Fibroblast of villous mesenchyme (primary cell): ENCODE data around the gene RIT2. TPM values are rescaled to one million over a fixed set of nuclear protein-coding genes. Genes with fewer than 3 reads are reported as not detected.
A peak's percentile ranks its signal among the peaks of the same experiment; 100 is the strongest.

Source experiments
- DNase-seq: peaks from one replicate; pipeline ENCODE4 v3.0.0-alpha.2; 2010; ENCODE audit warnings: low read depth
- H3K4me3 ChIP-seq: 2 replicates; pipeline ENCODE4 v1.5.1; 2011; ENCODE audit warnings: low read depth, mild to moderate bottlenecking, low read length
- total RNA-seq: library from RNA; depleted of rRNA; stranded (reverse); fragments of >200 nt; gene quantifications from 2 replicates; pipeline ENCODE4 v1.2.3, GENCODE V29; 2012
- TF ChIP-seq, protein P1 (sequence below): IDR thresholded peaks from 2 replicates; pipeline ENCODE4 v1.5.1; 2012; ENCODE audit warnings: low read depth, mild to moderate bottlenecking, low read length; ENCODE audit not compliant: insufficient read depth

Gene RIT2
- total RNA-seq, 1 donor, result not detected

DNA sequence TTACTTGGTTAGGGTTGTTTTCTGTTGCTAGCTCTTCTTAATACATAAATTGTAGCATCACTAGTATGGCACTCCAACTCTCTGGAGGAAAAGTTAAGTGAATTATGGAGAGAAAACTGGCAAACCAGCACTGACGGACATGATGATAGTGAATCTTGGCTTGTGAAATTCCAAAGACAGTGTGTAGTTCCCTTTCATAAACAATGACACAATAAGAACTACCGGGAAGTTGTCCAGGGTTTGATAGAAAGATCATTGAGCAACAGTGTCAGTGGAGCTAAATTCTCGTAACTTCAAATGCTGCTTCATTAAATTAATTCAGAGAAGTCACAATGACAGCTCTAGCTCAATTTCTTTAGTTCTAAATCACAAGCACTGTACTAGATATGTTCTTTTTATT is 66.5 kb downstream of the RIT2 start:
- H3K4me3 ChIP-seq, result no peak overlapping the region
- TF ChIP-seq, protein P1, sequence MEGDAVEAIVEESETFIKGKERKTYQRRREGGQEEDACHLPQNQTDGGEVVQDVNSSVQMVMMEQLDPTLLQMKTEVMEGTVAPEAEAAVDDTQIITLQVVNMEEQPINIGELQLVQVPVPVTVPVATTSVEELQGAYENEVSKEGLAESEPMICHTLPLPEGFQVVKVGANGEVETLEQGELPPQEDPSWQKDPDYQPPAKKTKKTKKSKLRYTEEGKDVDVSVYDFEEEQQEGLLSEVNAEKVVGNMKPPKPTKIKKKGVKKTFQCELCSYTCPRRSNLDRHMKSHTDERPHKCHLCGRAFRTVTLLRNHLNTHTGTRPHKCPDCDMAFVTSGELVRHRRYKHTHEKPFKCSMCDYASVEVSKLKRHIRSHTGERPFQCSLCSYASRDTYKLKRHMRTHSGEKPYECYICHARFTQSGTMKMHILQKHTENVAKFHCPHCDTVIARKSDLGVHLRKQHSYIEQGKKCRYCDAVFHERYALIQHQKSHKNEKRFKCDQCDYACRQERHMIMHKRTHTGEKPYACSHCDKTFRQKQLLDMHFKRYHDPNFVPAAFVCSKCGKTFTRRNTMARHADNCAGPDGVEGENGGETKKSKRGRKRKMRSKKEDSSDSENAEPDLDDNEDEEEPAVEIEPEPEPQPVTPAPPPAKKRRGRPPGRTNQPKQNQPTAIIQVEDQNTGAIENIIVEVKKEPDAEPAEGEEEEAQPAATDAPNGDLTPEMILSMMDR, result no peak
- DNase-seq, result peak; percentile 46

DNA sequence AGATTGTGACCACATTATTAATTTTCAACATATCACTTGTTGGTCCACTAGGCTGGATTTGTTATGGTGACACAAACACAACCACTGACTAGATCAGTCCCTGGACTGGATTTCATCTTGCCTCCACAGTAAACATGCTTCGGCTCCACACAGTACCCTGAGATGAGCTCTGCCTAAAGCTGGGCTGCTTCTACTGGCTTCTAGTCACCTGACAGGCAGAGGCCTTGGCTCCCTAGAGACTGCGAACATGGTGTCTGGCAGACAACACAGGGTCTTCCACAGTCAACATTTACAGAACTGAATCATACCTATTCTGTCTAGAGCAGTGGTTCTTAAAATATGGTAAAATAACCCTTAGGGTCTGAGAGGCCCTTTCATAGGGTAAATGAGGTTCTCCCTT is 69.2 kb downstream of the RIT2 start:
- TF ChIP-seq, protein P1, result no peak
- no peak for DNase-seq
- no peak overlapping the region for H3K4me3 ChIP-seq

DNA sequence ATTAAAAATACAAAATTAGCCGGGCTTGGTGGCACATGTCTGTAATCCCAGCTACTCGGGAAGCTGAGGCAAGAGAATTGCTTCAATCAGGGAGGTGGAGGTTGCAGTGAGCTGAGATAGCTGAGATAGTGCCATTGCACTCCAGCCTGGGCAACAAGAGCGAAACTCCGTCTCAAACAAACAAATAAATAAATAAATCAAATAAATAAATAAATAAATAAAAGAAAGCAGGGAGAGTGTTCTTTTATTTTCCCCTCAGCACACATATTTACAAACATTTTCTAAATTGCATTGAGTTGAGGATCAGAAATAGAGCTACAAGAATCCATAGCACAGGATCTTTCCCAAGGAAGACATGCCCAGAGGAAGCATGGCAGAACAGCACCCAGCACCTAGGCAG is 71.9 kb downstream of the RIT2 start:
- TF ChIP-seq, protein P1, result no peak
- DNase-seq, result no peak

DNA sequence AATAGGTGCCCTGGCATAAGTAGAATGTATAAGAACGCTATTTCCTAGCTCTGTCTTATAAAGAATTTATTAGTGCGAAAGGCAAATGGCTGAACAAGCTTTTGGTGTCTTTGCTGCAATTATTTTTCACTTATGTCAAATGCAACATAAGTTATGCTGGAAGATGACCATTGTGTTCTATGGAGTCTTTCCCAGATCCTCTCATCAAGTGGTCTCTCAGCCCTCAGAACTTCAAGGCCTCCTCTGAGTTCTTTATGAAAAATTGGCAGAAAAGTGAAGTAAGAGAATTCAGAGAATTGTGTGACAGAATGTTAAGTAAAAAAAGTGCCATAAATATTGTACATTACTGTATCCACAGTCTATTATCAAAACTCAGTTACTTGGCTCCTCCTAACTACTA is 75.2 kb downstream of the RIT2 start:
- H3K4me3 ChIP-seq, result no peak overlapping the region
- DNase-seq, result no peak
- TF ChIP-seq, protein P1, result no peak

More for the DNA sequence above, 71.9 kb downstream of the RIT2 start:
- no peak overlapping the region for H3K4me3 ChIP-seq

DNA sequence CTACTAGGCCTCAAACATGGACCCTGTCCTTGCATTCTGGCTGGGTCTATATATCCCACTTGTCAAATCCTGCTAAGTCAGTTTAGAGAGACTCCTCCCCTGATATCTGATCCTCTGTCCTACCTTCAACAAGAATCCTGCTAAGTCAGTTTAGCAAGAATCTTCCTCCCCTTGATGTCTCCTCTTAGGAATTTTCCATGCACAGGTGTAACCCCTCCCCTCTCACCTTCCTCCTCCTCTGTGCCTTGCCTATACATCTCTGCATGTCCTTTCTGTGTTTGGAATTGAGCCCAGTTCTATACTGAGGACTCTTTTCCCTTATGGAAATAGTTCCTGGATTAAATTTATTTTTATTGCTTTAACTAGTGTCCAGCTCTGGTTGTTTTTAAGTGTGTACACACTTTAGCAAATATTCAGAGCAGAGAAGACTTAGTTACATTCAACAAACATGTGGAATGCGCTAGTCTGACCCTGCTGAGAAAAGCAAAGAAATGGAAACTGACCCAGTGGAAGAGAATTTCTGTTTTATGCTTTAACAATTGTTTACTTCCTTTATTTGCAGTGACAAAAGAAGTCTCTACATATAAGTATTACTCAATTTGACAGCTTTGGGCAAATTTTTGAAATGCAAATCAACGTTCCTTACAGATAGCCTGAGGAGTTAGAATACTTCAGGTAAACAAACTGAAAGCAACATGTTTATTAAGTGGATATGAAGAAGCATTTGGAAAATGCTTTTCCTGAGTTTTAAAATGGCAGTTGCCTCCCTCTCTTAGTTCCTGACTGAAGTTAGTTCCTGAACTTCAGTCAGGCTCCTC is 80.6 kb downstream of the RIT2 start:
- TF ChIP-seq, protein P1, result no peak
- no peak for DNase-seq
- H3K4me3 ChIP-seq, result no peak overlapping the region

DNA sequence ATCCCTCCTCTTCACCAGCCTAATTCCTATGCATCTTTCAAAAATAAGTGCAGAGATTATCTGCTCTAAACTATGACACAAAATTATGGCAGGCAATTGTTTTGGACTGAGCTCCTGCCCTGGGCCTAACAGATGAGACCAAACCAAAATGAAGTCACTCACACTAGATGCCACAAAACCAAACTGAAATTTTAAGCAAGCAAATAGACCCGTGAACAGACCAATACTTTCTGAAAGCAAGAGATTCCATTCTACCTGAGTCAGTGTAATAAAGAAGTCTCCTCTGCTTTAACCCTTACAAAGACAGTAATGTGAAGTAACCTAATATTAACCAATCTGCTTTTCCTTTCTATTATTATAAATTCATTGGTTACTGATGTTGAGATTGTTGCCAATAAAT is 84.3 kb downstream of the RIT2 start:
- no peak overlapping the region for H3K4me3 ChIP-seq
- DNase-seq, result no peak
- TF ChIP-seq, protein P1, result no peak

DNA sequence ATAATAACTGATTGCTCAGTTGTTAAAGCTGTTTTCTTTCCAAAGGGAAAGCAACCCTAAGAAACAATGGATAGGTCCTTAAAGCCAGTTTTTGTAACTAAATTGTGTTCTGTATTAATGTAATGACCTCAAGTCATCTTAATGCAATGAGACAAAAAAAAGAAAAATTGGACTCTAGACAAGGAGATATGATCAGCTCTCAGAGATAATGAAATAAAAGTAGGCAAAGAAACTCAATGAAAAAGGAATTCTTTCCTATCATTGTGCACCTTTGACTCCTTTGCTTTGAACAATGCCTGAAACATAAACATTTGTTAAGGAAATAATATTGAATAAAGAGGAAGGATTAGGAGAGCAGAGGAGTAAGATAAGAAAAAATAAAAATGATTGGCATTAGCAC is 86.1 kb downstream of the RIT2 start:
- TF ChIP-seq, protein P1, result no peak
- H3K4me3 ChIP-seq, result no peak overlapping the region
- no peak for DNase-seq
